Mononuclear cell (primary cell): ENCODE results near the gene ATL2. TPM values are rescaled to one million over a fixed set of nuclear protein-coding genes. Genes with fewer than 3 reads are reported as not detected.
A peak's percentile ranks its signal among the peaks of the same experiment; 100 is the strongest.
"Not testable (repeated sequence)": the region's sequence is repeated elsewhere in the genome, so short reads cannot be mapped to it uniquely, and the experiment has no call there.

Experiments used
- H3K27me3 ChIP-seq: 2 replicates; pipeline ENCODE4 v1.6.0; 2011; ENCODE audit warnings: low read length, control low read depth; ENCODE audit not compliant: insufficient read depth
- H3K4me1 ChIP-seq: 2 replicates; pipeline ENCODE4 v1.5.1; 2011; ENCODE audit warnings: mild to moderate bottlenecking, low read length, control low read depth; ENCODE audit not compliant: insufficient read depth
- H3K4me3 ChIP-seq: 2 replicates; pipeline ENCODE4 v1.5.1; 2011; ENCODE audit warnings: mild to moderate bottlenecking, low read length, moderate library complexity
- H3K9me3 ChIP-seq: 2 replicates; pipeline ENCODE4 v1.5.1; 2011; ENCODE audit warnings: low read depth, mild to moderate bottlenecking, control low read depth, low read length
- total RNA-seq: library from RNA; depleted of rRNA; stranded (reverse); fragments of >200 nt; gene quantifications from one replicate; pipeline ENCODE4 v1.2.3, GENCODE V29; 2012

ATL2 gene
- total RNA-seq = 159 TPM

DNA sequence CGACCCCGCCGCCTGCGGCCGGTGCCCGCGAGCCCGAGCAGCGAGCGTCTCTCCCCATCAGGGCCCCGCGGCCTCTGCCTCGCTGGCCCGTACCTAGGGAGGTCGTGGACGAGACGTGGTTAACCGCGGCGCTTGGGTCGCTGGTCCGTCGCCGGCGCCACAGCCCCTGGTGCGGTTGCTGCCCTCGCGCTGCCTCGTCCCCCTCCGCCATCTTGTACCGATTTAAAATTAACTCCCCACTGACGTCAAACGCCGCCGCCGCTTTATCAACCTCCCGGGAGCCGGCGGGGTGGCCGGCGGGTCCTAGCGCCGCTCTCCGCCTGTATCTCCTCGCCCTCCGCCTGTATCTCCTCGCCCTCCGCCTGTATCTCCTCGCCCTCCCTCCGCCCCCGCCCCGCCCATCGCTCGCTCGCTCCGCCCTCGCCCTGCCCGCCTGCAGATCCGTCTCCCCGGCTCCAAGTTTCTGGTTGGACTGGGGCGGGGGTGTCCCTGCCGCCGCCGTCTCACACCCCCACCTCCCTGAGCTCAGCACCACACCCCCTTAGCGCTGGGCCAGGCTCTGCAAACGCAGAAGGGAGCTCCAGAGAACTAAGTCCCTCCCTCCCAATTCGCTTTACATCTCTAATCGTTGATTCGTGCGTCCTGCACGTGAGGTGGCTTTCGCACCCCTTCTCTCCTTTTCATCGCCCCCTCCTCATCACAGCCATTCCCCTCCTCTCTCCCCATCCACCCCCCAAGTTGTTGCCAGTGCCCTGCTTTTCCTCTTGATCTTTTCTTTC lies at the start of gene ATL2:
ATL2 (minus strand) TSS at position 224 of the 779 bp plus-strand sequence; CDS start at position 211, 13 bp downstream.
- peak within 1 kb of the TSS; percentile 93 for H3K4me3 ChIP-seq
- H3K4me1 ChIP-seq = peaks cover 49% of the 10 kb centered on the region
- no peaks in the 10 kb centered on the region for H3K27me3 ChIP-seq
- no peaks in the 10 kb centered on the region for H3K9me3 ChIP-seq

DNA sequence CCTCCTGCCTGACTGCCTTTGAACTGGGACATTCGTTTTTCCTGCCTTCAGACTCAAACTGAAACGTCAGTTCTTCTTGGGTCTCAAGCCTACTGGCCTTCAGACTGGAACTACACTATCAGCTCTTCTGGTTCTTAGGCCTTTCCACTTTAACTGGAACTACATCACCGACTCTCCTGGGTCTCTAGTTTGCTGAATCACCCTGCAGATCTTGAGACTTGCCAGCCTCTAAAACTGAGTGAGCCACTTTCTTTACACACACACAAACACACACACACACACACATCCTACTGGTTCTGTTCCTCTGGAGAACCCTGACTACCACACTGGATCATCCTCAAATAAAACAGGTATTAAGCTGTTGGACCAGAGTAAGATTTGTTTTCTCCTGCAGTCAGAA lies 46.7 kb upstream of the ATL2 start:
- Histone ChIP-seq H3K4me1 (no peaks in the 10 kb centered on the region), H3K9me3 (no peaks in the 10 kb centered on the region)

DNA sequence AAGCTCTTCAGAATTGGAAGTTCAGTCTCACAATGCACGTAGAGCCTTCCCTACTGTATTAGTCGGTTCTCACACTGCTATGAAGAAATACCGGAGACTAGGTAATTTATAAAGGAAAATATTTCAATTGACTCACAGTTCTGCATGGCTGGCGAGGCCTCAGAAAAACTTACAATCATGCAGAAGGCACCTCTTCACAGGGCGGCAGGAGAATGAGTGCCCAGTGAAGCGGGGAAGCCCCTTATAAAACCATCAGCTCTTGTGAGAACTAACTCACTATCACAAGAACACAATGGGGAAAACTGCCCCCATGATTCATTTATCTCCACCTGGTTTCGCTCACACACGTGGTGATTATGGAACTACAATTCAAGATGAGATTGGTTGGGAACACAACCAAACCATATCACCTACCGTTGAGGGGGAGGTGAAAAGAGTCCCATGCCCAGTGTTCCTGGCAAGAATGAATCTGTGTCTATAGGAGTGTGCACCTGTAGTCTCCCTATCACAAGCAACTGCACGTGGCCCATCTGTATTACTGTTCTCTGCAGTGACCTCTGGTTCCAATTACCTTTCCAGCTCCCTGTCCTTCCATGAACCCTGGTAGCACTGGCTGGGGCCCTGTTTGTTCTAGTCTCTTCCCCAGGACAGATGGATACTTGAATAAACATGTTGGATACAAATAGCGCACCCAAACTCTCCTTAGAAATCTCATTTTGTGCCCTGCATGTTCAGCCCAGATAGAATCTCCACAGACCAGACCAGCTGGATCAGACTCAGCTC lies 44.4 kb upstream of the ATL2 start:
- no peaks in the 10 kb centered on the region for H3K27me3 ChIP-seq
- no peaks in the 10 kb centered on the region for H3K4me1 ChIP-seq
- H3K9me3 ChIP-seq = no peaks in the 10 kb centered on the region
- H3K4me3 ChIP-seq = no peak overlapping the region

More for the DNA sequence above, 46.7 kb upstream of the ATL2 start:
- no peak overlapping the region for H3K4me3 ChIP-seq
- H3K27me3 ChIP-seq = no peaks in the 10 kb centered on the region

DNA sequence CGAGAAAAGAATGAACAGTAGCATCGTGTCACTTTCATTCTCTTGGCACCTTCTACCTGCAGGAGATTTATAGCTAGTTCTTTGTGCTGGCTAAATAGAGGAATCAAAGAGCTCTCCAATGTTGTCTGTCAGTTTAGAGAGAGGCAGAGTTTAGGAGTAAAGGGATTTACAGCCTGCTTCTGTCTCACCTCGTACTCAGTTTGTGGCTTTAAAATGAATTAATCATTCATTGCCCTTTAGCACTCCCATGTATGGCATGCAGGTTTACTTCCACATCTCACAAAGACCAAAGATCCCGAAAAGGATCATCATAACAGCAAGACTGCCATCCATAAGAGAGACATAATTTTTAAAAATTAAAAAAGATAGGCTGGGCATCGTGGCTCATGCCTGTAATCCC lies 42.4 kb upstream of the ATL2 start:
- Histone ChIP-seq H3K27me3 (no peaks in the 10 kb centered on the region), H3K9me3 (no peaks in the 10 kb centered on the region), H3K4me1 (no peaks in the 10 kb centered on the region), H3K4me3 (no peak overlapping the region)

DNA sequence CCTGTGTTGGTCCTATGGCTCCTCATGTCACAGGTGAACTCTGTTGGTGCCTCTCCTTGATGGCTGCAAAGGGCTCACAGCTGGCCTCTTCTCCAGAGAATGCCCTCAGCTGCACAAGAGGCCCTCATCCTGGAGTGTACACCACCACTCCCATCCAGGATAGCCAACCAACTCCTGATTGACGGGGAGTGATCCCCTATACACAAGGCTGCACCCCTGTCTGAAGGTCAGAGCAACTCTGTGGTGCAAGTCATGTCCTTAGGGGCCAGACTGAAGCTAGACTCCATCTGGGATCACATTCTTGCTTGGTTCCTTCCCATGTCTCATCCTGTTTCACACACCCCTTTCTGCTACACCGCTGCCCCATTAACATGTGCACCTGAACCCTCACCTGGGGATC lies 41.7 kb upstream of the ATL2 start:
- Histone ChIP-seq H3K9me3 (no peaks in the 10 kb centered on the region), H3K27me3 (no peaks in the 10 kb centered on the region), H3K4me1 (no peaks in the 10 kb centered on the region), H3K4me3 (no peak overlapping the region)

DNA sequence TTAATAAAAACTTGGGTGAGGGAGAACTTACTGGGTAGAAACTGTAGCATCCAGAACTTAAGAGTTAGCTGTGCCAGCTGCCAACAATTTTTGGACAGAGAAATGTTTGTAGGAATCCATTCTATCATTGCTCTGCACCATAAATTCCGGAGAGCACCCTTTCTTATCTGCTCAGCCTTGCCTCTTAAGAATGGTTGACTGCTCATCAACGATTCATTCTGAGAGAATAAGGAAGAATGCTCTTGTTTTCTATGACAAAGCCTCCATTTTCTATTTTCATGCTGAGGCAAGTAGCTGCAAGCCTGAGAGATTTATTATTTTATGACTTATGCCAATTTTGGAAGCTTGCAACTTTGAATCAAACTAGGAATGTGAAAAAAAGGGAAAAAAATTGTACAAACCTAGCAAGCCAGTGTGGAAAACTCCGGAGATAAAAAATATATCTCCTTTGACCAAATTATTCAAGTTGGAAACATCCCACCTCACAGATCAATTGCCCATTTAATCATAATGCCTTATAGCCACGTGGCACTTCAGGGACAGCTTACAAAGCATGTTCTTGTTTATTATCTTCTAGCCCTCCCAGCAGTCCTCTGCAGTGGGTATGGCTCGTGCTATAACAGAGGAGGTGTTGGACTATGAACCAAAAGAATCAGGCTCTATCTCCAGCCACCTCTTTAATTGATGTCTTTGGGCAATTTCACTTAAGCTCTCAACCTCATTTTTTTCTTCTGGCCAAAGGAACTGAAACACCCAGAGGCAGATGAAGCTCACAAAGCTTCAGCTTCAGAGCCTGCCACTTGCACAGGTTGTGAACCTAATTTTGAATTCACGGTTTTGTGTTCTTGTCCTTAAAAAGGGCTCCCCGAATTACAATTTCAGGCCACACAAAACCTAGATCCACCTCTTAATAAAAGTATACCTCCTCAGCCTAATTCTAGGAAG lies 40.9 kb upstream of the ATL2 start:
- Histone ChIP-seq H3K4me1 (no peaks in the 10 kb centered on the region), H3K4me3 (no peak overlapping the region), H3K27me3 (no peaks in the 10 kb centered on the region), H3K9me3 (no peaks in the 10 kb centered on the region)

DNA sequence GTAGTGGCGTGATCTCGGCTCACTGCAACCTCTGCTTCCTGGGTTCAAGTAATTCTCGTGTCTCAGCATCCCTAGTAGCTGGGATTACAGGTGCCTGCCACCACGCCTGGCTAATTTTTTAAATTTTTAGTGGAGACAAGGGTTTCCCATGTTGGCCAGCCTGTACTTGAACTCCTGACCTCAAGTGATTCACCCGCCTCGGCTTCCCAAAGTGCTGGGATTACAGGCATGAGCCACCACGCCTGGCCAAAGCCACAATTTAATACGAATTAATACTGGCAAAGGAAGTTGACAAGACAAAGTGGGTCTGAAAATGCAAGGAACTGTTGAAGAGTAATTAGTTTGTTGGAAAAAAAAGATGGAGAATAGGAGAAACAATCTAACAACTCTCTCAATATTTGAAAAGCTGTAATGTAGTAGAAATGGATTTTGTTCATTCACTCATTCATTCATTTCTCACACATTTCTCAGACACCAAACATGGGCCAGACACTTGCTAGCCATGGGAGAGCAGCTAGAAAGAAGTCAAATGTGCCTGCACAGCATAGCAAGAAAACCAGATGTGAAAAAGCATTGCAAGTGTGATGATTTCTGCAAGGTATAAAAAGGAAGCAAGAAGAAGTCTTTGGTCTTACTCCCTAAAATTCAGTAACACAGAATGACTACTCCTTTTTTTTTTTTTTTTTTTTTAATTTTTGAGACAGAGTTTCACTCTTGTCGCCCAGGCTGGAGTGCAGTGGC lies 39.4 kb upstream of the ATL2 start:
- H3K4me1 ChIP-seq = no peaks in the 10 kb centered on the region
- no peak overlapping the region for H3K4me3 ChIP-seq
- H3K27me3 ChIP-seq = no peaks in the 10 kb centered on the region
- H3K9me3 ChIP-seq = no peaks in the 10 kb centered on the region

DNA sequence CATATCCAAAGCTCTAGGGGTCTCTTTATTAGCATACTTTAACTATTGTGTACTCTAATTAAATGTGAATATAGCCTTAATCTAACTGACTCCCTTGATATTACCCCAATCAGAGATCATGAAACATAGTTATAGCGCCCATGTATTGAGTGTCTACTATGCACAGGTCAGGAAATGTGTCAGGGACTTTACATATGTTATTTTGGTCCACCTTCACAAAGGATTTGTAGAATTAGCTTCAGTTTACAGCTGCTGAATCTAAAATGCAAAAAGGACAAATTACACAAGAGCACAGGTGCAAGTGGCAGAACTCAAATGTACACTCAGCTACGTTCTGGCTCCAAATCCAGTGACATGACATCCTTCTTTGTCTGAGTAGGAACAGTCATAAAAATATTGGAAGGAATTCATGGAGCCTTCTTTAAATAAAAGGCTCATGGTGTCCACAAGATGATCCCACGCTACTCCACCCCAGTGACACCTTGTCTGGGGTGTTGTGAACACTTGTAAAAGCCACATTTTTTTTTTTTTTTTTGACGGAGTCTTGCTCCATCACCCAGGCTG lies 38.7 kb upstream of the ATL2 start:
- no peak overlapping the region for H3K4me3 ChIP-seq
- H3K9me3 ChIP-seq = no peaks in the 10 kb centered on the region
- H3K4me1 ChIP-seq = no peaks in the 10 kb centered on the region
- H3K27me3 ChIP-seq = no peaks in the 10 kb centered on the region

DNA sequence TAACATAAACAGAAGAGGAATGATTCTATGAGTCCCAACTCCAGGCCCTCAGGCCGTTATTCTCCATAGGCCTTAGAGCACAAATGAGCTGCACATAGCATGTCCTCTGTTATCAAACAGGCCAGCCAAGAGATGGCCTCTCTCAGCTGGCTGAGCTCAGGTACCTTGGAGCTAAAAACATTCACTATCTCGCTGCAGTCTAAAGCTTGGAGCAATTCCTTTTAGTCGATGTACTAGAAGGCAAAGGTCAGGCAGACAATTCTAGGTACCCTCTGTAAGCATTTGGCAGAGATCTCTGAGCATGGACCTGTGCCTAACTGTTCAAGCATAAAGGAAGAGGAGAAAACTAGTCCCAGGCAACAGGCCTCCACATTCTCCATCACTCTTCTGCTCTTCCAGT lies 38.0 kb upstream of the ATL2 start:
- Histone ChIP-seq H3K27me3 (no peaks in the 10 kb centered on the region), H3K9me3 (no peaks in the 10 kb centered on the region), H3K4me1 (no peaks in the 10 kb centered on the region), H3K4me3 (no peak overlapping the region)

DNA sequence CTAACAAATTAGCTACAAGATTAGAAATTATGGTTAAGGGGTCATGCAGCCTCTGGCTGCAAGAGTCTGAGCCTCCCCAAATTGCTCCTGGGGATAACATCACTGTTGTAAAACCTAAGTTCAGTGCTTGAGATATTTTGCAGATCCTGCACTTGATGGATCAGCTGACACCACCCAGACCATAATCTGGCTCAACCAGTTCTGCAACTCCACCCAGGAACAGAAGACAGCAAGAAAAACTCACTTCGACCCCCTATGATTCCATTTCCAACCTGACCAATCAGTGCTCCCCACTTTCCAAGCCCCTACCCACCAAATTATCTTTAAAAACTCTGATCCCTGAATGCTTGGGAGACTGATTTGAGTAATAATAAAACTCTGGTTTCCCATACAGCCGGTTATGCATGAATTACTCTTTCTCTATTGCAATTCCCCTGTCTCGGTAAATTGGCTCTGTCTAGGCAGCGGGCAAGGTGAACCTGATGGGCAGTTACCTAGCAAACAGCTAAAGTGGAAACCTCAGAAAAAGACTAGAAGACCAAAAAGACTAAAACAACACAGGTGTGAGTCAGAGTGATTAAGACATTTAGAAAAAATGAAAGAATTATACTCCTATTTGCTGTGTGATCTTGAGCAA lies 35.3 kb upstream of the ATL2 start:
- H3K4me3 ChIP-seq, H3K4me1 ChIP-seq, H3K27me3 ChIP-seq, H3K9me3 ChIP-seq: not testable (repeated sequence)

DNA sequence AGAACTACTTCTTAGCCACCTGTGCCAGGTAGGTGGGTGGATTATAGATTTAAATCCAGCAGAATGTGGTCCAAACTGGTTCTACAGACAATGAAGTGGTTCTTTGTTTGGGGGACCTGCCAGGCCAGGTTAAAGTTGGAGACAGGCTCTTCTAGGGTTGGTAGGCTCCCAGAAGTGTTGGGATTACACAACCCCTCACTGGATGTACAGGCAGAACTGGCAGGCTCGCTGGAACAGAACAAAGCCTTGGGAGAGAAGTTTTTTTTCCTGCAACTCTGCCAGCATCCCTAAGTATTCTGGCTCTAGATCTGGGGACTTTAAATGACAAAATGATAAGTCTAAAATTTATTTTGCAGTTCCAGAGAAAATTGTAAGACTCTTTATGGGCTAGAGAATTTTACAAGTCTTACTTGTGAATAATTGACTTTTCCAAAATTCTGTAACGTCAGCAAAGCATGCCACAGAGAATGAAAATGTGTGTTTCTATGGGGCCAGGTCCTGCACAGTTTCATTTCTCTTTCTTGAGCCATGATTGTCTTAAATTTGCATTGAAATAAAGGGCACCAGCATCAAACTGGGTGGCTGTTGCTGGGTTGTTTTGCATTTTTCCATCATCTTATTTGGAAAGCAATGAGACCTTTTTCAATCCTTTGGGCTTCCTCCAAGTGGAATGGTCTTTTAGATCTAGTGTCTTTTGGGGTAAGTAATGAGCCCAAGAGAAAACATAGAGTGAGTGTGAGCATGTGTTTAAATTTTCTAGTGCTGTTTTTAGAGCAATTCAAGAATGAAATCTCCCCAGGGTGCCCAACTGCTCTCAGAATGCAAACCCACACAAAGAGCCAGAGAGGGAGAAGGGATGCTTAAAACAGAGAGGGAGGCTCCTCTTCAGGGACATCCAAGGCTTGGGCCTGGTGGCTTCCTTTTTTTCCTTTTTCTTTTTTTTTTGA lies 32.4 kb upstream of the ATL2 start:
- Histone ChIP-seq H3K4me3 (no peak overlapping the region), H3K9me3 (no peaks in the 10 kb centered on the region), H3K27me3 (no peaks in the 10 kb centered on the region), H3K4me1 (no peaks in the 10 kb centered on the region)

DNA sequence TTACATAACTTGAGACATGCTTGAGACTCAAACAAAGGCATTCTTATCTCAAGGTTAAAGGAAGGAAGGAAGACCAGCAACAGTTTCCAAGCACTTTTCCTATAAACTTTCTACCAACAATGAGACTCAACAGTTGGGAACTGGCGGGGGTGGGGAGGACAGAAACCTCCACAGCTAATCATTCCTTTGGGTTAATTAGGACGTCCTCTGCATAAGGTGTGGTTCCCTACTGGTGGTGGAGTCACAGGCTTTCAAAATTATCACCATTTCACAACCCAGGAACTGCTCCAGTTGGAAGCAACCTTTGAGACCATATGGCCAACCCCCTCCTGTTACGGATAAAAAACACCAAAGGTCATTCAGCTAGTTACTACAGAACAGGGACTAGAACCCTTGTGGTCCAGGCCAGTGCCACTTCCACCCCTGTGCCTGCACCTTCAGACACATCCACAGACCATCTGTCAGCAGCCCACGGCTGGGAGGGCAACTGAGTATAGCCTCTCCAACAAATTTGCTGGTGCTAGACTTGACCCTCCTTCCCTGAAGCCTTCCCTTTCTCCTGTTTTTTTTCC lies 30.1 kb upstream of the ATL2 start:
- no peaks in the 10 kb centered on the region for H3K4me1 ChIP-seq
- H3K4me3 ChIP-seq = no peak overlapping the region
- no peaks in the 10 kb centered on the region for H3K27me3 ChIP-seq
- H3K9me3 ChIP-seq = no peaks in the 10 kb centered on the region
